Erythroblast (primary cell): Measurements from ENCODE around the gene NR2C2.
A peak's percentile ranks its signal among the peaks of the same experiment; 100 is the strongest.

Experiments
- DNase-seq, 2 experiments: peaks; one replicate each; lab custom pipeline; 2025; lab: John Stamatoyannopoulos, UW
- GATA1 ChIP-seq: IDR thresholded peaks from 2 replicates; pipeline ENCODE4 v1.6.1; 2011; ENCODE audit warnings: low read depth, mild to moderate bottlenecking, control low read depth, low read length, moderate library complexity
- POLR2A ChIP-seq: IDR thresholded peaks from 2 replicates; pipeline ENCODE4 v1.6.1; 2011; ENCODE audit warnings: mild to moderate bottlenecking, low read length

NR2C2 gene

DNA sequence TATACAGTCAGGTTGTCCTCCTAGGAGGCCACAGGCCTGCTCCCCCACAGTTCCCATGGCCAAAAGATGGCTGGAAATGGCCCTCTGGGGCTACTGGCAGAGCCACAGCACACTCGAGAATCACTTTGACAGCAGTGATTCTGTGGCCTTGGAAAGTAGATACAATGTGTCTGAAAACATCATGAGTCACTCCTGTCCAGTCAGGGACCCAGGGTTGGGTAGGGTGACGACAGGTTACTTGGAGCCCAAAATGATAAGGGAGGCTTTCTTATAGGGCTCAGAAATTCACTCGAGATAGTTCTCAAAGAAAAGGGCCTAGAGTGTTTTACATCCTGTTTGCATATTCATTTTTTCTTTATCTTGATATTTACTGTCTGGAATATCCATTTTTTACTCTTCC lies 93.5 kb downstream of the NR2C2 start:
- TF ChIP-seq GATA1: no peak
- no peak for TF ChIP-seq POLR2A
- DNase-seq: peak; percentile 15 to 43

DNA sequence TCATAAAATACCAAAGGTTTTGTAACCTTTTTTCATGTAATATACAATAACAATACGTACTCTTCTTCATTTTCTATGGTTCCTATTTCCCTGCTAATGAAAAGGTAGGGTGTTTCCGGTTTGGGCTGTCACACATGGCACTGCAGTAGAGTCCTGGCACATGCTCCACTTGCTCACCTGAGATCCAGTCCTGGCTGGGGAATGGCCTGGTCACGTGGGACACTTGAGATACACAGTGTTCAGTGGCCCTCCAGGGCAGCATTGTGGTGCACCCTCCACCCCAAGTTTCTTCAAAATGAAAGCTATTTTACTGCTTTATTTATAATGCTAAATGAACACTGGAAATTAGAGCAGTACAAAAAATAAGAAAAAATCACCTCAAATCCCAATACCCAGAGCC lies 94.6 kb downstream of the NR2C2 start:
- DNase-seq: no peak
- no peak for TF ChIP-seq POLR2A

DNA sequence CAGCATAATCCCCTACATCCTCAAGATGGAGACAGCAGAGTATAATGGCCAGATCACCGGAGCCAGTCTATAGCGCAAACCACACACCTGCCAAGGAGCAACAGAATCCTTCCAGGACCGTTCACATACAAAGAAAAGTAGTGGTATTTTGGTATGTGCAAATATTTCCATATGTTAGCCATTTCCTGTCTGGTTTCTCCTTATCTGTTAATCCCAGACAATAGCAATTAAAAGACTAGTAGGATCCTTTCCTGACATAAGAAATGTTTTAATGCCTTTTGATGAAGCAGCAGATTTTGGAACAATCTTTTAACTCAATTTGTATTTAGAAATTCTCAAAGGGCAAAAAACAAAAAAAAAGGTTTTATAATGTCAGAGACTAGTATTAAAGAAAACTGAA lies 95.6 kb downstream of the NR2C2 start:
- no peak for DNase-seq
- TF ChIP-seq GATA1 (no peak), POLR2A (no peak)

DNA sequence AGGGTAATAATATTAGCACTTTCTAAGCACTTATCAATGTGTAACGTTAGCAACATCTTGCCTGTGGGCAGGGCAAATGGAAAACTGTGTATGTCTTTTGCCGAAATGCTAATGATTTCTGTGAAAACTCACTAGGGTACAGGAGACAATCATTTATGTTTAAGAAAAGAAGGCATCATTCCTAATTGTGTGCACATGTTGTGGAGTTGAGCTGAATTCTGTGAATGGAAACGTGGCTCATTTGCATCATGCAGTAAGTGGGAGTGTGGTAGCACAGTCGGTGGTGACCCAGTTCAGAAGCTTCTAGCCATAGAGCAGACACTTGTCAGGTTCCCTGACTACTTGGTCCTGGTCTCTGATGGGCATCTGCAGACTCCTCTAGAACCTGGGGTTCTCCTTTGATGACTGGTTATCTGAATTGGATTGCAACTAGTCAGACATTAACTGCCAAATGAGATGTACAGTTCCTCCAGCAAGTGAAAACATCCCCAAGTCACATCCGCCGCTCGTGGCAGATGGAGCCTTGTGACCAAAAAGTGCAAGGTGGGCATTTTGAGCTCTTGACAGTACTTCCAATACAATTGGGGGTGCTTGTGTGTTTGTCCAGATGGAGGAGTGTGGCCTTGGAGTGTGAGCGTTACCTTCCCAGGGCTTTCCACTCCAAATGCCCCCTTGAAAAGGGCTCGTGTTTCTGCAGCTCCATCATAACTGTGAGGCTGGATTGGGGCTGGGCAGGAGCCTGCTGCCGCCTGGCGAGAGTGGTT lies 96.2 kb downstream of the NR2C2 start:
- TF ChIP-seq POLR2A: no peak
- no peak for TF ChIP-seq GATA1
- no peak for DNase-seq

DNA sequence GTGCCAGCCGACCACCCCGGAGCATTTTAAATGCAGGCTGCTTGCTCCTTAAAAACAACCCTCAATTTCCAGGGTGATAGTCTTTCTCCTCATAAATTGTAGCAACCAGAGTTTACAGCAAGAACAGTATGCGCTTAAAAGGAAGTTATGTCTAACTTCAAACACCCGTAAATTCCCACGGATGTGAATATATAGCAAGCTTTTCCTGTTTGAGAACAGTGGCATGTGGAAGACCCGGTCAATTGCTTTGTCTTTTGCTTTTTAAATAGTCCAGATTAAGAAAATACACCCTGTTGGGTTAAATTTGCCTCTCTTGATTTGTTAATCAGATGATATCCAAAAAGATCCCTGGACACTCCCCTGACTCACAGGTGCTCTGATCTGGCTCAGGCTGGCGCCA lies 96.9 kb downstream of the NR2C2 start:
- no peak for DNase-seq
- TF ChIP-seq POLR2A (no peak), GATA1 (no peak)

DNA sequence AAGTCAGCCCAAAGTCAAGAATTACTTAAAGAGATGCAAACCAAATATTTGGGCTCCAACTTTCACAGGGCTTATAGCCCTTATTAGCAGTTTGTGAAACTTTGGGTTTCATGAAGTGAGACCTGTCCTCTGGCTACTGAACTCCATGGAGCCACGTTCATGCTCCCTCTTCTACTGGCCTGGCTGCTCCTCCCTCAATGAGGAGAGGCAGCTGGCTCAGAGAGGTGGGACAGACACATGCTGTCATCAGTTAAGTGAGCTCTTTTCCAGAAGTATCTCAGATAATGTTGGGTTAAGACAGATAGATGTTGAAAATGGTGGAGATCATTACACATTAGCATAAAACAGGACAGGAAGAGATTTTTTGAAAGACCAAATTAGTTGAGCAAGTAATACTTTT lies 98.3 kb downstream of the NR2C2 start:
- no peak for TF ChIP-seq POLR2A
- TF ChIP-seq GATA1: no peak
- no peak for DNase-seq

DNA sequence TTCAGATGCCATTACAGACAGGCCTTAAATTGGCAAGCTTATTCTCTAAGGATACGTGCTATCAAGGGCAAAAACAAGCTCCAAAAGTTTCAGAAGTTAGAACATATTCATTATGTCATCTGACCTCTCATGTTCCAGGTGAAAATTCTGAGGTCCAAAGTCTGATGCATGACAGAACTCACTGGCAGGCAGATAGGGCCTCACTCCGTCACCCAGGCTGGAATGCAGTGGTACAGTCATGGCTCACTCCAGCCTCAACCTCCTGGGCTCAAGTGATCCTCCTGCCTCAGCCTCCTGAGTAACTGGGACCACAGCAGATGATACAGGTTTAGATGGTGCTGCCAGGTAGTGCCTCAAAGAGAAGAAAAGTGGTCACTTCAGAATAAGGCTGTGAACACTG lies 102.2 kb downstream of the NR2C2 start:
- DNase-seq: no peak
- TF ChIP-seq POLR2A: no peak
- no peak for TF ChIP-seq GATA1

DNA sequence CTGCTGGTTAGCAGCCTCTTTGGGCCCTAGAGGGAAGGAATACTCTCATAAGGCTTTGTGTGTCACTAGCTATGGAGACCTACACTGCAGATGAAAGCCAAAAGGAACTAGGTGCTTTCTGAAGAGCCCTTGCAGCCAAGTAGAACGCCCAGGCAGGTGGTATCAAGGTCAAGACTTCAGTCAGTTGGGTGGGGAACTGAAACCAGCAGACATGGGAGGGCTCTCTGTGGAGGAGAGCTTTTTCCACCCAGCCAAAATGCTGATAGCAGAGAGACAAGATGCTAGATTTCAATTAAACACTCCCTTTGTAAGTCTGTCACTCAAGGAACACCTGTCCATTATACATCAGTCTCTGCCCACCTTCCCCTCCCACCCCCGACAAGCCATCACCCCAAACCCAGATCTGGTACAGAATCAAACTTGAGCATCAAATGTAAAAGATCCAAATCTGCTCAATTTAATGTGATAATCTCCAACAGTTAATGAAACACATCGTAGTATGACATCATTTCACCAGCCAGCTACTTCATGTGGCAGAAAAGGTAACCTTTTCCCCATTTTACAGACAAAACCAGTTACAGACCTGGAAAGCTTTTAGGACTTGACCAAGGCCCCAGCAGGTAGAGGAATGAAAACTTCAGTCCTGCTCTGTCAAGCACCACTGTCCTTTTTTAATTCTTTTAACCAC lies 103.2 kb downstream of the NR2C2 start:
- DNase-seq: no peak

DNA sequence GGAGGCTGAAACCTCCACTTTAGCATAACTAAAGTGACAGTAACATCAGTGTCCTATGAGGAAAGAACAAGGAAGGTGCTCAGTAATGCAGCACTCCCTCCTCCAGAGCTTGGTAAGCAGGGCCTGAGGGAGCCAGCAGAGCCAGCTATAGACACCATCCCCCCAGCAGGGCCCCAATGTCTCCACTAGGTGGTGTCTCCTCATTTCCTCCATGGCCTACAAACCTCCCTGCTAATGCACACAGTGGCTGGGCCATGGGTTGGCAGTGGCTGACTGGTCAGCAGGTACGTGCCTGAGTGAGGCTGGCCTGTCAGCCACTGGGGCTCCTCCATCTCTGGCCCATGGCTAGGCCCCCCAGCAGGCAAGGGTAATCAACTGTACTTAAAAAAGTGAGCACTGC lies 104.1 kb downstream of the NR2C2 start:
- DNase-seq: peak; percentile 73 to 77
- TF ChIP-seq POLR2A: no peak
- TF ChIP-seq GATA1: no peak

More for the DNA sequence above, 103.2 kb downstream of the NR2C2 start:
- no peak for TF ChIP-seq GATA1
- TF ChIP-seq POLR2A: no peak

DNA sequence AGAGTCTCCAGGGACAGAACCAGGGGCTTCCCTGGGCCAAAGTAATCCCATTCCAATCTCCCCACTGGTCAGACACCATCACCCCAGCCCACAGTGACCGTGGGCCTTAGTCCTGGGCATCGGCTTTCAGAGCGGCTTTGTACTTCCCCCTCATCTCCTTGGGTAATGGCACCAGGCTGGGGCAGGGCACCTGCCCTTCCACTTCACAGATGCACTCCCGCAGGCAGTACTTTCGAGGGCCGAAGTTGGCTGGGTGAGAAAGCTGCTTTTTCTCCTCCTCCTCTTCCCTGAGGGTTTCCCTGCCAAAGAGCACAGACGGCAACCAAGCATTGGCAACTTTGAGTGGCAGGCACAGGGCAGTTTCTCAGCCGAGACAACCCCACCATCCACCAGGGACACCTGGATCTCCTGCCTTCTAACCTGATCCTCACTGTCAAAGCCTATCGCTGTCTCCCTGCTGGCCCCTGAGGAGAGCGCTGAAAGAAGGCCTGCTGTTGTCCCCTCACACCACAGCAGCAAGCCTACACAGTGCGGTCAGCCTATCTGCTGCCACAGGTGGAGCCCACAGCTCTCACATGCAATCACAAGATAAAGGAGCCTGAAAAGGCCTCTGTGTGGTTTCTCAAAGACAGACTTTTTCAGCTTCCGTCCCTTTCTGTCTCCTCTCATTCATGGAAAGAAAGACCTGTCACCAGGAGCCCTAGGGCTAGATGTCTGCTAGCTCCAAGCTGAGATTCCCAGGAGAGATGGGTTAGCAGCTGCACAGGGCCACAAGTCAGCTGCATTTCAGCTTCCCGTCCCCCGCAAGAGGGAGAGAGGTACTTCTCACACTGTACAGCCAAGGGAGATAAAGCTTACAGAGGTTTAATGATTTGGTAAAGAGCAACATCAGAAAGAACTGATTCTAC lies 105.2 kb downstream of the NR2C2 start:
- TF ChIP-seq POLR2A (no peak), GATA1 (peak; percentile 52)
- DNase-seq: peak; percentile 85 to 95

DNA sequence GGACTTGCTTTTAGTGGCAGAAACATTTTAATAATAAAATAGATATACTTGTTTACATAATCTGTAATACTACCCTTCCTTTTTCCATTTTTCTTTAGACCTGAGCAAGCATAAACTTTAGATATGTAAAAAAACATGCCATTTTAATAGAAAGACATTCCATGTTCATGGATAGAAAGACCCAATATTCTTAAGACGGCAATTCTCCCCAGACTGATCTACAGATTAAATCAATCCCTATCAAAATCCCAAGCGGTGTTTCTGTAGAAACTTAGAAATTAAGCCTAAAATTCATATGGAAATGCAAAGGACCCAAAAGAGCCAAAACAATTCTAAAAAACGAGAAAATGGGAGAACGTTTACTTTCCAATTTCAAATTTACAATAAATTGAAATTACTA lies 106.2 kb downstream of the NR2C2 start:
- TF ChIP-seq GATA1 (no peak), POLR2A (no peak)
- no peak for DNase-seq

DNA sequence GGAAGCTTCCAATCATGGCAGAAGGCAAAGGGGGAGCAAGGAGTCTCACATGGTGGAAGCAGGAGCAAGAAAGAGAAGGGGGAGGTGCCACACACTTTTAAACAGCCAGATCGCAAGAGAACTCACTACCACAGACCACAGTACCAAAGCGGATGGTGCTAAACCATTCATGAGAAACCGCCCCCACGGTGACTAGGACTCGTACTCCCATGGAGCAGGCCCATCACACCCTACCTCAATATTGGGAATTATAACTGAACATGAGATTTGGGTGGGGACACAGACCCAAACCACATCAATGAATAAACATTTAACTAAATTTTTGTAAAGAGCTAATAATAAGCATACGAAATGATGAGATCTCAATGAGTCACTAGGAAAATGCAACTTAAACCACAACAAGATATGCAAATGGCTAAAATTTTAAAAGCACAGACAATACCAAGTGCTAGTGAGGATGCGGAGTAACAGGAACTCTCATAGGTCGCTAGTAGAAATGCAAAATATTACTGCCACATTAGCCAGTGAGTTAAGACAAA lies 107.7 kb downstream of the NR2C2 start:
- TF ChIP-seq POLR2A (no peak), GATA1 (no peak)
- no peak for DNase-seq

DNA sequence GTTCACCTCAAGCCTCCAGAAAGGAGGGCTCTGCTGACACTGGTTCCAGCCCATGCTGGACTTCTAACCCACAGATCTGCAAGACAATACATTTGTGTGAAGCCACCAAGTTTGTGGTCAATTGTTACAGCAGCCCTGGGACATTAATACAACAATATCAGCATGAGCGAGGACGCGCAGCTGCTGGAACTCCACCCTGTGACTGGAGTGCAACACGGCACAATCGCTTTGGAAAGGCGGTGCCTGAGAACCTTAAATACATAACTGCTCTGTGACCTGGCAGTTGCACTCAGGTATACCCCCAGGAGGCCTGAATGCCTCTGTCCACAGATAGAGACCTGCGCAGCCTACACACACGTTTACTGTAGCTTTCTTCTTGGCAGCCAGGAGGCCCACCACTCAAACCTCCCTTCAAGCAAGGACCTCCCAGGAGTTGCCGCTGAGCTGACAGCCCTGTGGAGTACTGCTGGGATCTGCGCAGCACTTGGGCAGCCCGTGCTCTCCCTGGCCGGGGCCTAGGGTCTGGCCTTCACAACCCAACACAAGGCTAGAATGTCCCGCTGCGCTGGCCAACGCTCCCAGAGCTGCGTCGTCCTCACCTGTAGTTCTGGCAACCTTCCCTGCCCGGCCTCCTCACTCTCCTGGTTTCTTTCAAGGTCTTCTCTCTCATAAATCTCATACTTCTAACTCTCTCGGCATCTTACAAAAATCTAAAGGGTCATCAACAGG lies 109.5 kb downstream of the NR2C2 start:
- no peak for TF ChIP-seq GATA1
- TF ChIP-seq POLR2A: no peak
- no peak for DNase-seq
